ENCODE measurements around the gene PLEKHH3.
A peak's percentile ranks its signal among the peaks of the same experiment; 100 is the strongest.
"Not testable (repeated sequence)": the region's sequence is repeated elsewhere in the genome, so short reads cannot be mapped to it uniquely, and the experiment has no call there.

PLEKHH3 gene

DNA sequence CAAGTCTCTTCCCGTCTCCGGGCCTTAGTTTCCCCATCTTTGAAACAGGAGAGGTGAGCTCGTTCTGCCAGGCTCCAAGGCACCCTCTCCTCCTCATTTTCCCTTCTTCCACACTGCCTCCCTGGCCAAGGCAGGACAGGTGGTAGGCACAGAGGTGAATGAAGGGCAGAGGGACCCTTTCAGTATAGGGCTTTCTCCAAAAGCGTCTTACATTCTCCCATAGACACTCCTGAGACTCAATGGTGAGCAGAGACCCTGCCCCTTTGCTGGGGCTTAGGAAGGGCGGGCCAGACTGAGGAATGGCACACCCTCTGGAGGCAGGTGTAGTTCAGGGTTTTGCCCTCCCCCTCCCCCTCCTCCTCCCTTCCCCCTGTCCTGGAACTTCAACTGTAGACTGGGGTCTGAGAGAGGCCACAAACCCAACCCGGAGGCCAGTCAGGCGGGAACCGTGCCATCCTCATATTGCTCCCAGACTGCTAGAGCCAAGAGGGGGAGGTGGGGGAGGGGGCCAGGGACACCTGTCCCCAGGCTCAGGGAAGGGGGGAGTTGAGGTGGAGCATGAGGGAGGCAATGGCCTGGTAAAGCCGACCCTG lies 1.9 kb downstream of the PLEKHH3 start:
- peak overlapping the region; percentile 57 to 94 (median 75) for H3K4me3 ChIP-seq
- H3K27ac ChIP-seq, result peak overlapping the region in 19 of 21 experiments; percentile 29 to 98 (median 84)

DNA sequence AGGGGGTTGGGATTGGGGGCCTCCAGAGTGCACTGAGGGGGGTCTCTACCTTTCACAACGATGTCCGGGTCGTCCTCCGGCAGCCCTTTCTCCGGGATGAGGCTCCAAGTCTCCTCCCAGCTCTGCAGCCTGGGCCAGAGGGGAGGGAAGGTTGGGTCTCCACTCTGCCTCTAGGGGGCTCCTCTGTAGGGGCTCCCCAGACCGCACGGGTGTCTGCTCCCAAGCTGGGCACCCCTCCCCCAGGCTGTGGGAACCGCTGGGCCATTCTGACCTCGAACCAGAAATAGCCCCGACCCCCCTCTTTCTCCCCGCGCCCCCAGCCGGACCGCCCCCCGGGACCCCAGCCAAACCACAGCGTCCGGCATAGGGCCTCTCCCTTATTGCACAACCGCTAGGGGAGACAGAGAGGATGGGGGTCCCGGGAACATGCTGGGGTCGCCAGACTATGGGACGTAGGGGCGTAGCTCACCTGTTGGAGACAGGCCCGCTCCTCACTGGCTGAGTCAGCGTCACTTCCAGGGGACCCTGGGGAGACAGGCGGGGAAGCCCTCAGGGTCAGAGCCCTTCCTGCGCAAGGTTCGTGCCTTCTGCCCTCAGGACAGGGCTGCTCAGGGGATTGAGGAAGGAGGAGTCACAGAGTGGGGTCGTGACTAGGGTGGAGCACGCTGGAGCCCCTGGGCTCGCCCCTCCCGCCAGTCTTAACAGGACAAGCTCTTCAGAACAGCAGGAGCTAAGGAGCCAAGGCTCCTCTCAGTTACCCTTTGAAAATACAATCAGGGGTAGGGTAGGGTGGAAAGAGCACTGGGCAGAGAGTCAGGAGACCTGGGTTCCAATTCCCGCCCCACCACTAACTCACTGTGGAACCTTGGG lies 2.7 kb downstream of the PLEKHH3 start:
- Histone ChIP-seq H3K4me3 (peak overlapping the region; percentile 14 to 94 (median 69)), H3K27ac (peak overlapping the region in 18 of 21 experiments; percentile 6 to 98 (median 82))

- H3K27ac ChIP-seq, result peak overlapping the region in 14 of 21 experiments; percentile 24 to 98 (median 84)
- peak overlapping the region in 6 of 7 experiments; percentile 14 to 94 (median 74) for H3K4me3 ChIP-seq
Measured at GRCh38 chr17:42673266-42673884, 3.4 kb downstream of the PLEKHH3 start.

DNA sequence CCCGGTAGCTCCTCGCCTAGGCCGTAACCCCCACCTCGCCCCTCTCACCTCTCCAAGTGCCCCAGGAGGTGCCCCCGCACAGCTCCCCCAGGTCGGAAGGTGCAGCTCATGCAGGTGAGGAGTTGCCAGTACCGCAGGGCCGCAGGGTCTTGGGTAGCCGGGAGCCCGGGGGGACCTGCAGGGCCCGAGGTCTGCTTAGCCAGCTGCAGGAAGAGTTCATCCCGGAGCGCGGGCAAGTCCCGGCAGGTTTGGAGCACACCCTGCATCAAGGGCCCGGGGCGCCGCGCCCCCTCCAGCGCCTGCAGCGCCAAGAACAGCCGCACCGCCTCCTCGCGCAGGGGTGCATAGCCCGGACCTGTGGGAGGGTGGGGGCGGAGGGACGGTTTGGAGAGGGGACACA lies 4.8 kb downstream of the PLEKHH3 start:
- peak overlapping the region in 5 of 21 experiments; percentile 6 to 44 (median 30) for H3K27ac ChIP-seq
- peak overlapping the region in 1 of 7 experiments; percentile 0 for H3K4me3 ChIP-seq

DNA sequence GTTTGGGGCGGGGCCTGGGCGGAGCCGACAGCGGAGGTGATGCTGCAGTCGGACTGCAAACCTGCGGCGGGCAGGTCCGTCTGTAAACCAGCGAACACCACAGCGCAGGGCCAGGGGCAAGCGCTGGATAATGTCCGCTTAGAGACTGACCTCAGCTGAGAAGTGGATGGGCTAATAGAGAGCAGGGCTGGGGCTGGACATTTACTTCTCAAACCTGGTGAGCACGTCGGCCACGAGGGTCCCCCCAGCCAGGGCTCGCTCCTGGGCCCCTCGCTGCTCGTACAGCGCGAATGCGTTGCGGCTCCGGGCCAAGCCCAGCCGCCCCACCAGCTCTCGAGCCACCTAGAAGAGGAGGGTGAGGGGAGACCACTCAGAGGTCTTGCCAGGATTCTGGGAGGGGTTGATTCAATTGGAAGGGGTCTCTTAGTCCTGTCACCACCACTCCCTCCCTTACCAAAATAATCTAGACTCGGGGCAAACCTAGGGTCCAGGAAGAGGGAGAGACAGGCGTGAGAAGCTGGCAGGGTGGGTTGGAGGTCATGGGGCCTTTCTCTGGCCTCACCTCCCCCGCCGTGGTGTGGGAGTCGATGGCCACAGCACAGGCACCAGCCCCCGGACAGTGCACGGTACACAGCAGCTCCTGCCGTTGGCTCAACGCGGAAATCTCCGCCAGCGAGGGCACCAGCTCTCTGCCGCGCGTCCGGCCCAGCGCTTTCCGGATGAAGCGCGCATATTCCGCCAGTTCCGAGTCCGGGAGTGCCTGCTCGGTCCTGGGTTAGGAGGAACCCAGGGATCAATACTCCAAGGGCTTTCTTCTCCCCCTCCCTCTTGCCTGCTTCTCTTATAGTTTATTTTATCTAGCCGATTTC lies 5.8 kb downstream of the PLEKHH3 start:
- Histone ChIP-seq H3K4me3 (no peak overlapping the region), H3K27ac (peak overlapping the region in 2 of 21 experiments; percentile 19 to 30)

DNA sequence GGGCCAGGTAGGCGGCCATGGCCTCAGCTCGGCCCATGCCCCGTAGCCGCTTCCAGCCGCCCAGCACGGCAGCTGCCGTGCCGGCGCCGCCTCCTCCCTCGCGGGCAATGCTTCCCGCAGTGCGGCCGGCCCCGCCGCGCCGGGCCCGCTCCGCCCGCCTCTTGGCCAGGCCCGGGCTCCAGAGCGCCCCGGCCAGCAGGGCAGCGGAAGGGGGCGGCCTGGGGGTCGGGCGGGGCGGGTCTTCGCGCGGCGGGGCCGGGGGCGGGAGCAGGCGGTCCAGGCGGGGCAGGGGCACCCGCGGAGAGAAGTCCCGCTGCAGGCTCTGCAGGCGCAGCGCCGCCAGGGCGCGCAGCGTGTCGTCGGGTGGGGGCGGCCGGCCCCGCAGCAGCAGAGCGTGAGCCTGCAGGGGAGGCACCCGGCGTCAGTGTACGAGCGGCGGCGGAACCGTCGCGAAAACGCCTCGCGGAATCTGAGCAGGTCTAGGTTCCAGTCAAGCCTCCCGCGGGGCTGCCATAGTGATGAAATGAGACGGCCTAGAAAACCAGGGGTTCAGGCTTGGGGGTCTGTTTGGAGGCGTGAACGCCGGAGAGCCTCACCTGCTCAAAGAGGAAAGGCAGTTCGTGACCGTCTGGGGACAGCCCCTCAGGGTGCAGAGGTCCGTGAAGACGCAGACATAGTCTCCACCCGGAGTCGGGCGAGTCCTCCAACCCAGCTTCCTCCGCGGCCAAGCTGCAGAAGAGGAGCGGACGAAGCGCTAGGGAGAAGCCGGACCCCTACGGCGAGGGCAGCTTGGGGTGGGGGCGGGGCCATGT lies 6.6 kb downstream of the PLEKHH3 start:
- H3K4me3 ChIP-seq, result peak overlapping the region in 1 of 7 experiments; percentile 13
- peak overlapping the region in 1 of 21 experiments; percentile 43 for H3K27ac ChIP-seq

DNA sequence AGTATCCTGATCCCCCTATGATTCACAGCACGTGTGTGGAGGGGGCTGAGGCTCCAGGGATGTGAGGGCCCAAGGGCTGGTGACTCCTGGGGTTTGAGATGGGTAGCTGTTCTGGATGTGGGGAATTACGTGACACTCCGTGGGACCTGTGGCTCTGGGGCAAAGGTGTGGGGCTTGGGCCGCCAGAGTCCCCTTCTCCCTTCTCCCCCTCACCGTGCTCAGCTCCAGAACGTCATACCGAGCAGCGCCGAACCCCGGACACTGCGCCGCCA lies 7.2 kb downstream of the PLEKHH3 start:
- H3K4me3 ChIP-seq, result peak overlapping the region in 1 of 7 experiments; percentile 13
- H3K27ac ChIP-seq, result peak overlapping the region in 1 of 21 experiments; percentile 43

- H3K4me3 ChIP-seq, result no peak overlapping the region
- H3K27ac ChIP-seq, result peak overlapping the region in 12 of 21 experiments; percentile 1 to 69 (median 48)
Measured at GRCh38 chr17:42667088-42667951, 9.5 kb downstream of the PLEKHH3 start.

GRCh38 chr17:42666126-42666525 lies 10.7 kb downstream of the PLEKHH3 start:
- H3K27ac ChIP-seq, result peak overlapping the region in 1 of 21 experiments; percentile 1
- H3K4me3 ChIP-seq, result not testable (repeated sequence)

- H3K4me3 ChIP-seq, result no peak overlapping the region
- no peak overlapping the region for H3K27ac ChIP-seq
Measured at GRCh38 chr17:42665581-42666001, 11.2 kb downstream of the PLEKHH3 start.

DNA sequence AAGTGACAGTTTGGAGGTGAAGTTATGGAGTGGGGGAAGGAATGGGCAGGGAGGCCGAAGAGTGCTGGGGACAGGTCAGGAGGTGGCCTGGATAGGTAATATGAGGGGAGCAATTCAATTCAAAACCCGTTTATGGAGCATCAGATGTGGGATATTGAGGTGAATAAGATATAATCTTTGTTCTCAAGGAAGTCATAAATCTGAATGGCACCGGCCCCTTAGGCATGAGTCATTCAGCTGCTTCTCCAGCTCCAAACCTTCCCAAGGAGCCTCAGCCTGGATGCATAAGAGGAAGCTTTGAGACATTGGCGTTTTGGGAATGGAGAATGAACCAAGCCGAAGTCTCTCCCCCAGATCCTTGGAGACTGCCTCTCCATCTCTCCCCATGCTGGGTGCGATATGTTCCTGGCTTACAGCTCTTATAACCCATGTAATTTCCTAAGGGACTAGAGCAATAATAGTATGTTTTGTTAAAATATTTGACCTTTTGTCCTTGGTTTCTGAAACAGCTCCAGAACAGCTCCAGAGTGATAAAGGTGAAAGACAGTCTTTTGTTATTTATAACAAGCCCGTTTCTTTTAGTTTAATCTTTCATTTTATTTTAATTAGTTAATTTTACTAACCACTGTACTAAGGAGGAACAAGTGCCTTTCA lies 16.0 kb downstream of the PLEKHH3 start:
- no peak overlapping the region for H3K4me3 ChIP-seq
- H3K27ac ChIP-seq, result peak overlapping the region in 3 of 21 experiments; percentile 11 to 39 (median 22)

GRCh38 chr17:42659932-42660274 lies 16.9 kb downstream of the PLEKHH3 start:
- peak overlapping the region; percentile 44 to 76 (median 57) for H3K4me3 ChIP-seq
- H3K27ac ChIP-seq, result peak overlapping the region in 13 of 21 experiments; percentile 12 to 84 (median 76)

DNA sequence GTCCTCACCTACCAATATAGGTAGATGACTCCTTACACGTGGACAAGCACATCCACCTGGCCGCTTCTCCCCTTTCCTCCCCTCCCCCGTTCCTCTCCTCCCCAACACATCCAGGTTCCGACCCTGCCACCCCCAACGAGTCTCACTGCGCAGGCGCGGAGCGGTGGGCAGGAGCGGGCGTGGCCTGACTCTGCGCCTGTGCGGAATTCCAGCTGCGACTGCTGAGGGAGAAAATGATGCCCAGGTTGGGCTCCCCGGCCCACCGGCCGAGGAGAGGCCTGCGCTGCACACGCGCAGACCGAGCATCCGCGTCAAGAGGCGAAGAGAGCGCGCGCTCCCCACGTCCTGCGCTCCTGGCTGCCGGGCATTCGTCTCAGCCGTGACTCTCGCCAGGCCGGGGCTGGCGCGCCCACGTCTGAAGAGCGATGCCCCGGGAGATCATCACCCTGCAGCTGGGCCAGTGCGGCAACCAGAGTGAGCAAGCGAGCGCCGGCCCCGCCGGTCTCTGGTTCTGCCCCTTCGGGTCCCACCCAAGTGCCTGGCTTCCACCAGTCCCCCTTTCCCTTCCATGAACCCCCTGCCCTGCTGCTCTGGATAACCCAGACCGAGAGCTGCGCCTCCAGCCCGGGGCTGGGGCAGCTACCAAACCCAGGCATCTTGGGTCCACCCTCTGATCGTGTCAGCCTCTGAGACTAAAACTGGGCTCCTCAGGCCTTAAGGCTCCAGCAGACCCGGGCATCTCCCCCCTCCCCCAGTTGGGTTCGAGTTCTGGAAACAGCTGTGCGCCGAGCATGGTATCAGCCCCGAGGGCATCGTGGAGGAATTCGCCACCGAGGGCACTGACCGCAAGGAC lies 17.5 kb downstream of the PLEKHH3 start, which contains the start of gene TUBG2:
Gene TUBG2, plus strand, starts transcription at position 206 of the 853 bp plus-strand sequence. Its CDS starts 220 bp downstream, at position 426.
- H3K4me3 ChIP-seq, result peak within 1 kb of the TSS; percentile 44 to 76 (median 57)
- H3K27ac ChIP-seq, result peak within 1 kb of the TSS in 20 of 21 experiments; percentile 12 to 84 (median 68)

- Histone ChIP-seq H3K4me3 (no peak overlapping the region), H3K27ac (peak overlapping the region in 1 of 21 experiments; percentile 81)
Measured at GRCh38 chr17:42657824-42658588, 18.8 kb downstream of the PLEKHH3 start.

DNA sequence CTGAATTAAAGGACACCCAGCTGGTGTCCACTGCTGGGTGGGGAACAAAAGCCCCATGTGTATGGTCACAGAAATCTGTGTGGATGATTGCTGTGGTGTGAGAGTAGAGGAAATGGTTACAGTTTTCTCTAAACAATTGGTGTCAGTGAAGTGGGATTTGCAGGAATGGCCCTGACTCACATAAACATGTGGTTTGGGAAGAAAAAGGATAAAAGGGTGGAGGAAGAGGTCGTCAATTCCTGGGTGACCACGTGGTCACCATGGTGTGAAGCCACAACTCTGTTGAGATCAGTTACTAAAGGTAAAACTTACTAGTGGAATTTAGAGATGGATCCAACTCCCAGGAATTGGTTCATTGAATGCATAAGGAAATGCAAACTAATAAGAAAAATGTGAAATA lies 21.3 kb downstream of the PLEKHH3 start:
- Histone ChIP-seq H3K27ac (peak overlapping the region in 1 of 21 experiments; percentile 49), H3K4me3 (no peak overlapping the region)
